ENCODE data around the gene NPTX2.

The NPTX2 gene

GRCh38 chr7:98617960-98618418 lies 904 bp downstream of the NPTX2 start:
- in situ Hi-C loops (cut with MboI; ENCODE audit: low sequenced_read_pairs) = no loop called here

GRCh38 chr7:98618786-98619185 lies 1.7 kb downstream of the NPTX2 start:
- in situ Hi-C loops (cut with MboI; ENCODE audit: low sequenced_read_pairs) = no loop called here

- in situ Hi-C loops (cut with MboI; ENCODE audit: low sequenced_read_pairs) = no loop called here
Measured at GRCh38 chr7:98619450-98620321, 2.6 kb downstream of the NPTX2 start.

- in situ Hi-C loops (cut with MboI; ENCODE audit: low sequenced_read_pairs) = no loop called here
Measured at GRCh38 chr7:98621573-98622482, 4.7 kb downstream of the NPTX2 start.

- in situ Hi-C loops (cut with MboI; ENCODE audit: low sequenced_read_pairs) = no loop called here
Measured at GRCh38 chr7:98622926-98623325, 5.8 kb downstream of the NPTX2 start.

GRCh38 chr7:98624846-98625420 lies 7.8 kb downstream of the NPTX2 start:
- in situ Hi-C loops (cut with MboI; ENCODE audit: low sequenced_read_pairs) = no loop called here

GRCh38 chr7:98626460-98627412 lies 9.7 kb downstream of the NPTX2 start:
- in situ Hi-C loops (cut with MboI; ENCODE audit: low sequenced_read_pairs) = no loop called here

- in situ Hi-C loops (cut with MboI; ENCODE audit: low sequenced_read_pairs) = no loop called here
Measured at GRCh38 chr7:98627413-98627790, 10.3 kb downstream of the NPTX2 start.

- in situ Hi-C loops (cut with MboI; ENCODE audit: low sequenced_read_pairs) = no loop called here
Measured at GRCh38 chr7:98628418-98628817, 11.3 kb downstream of the NPTX2 start.

GRCh38 chr7:98629001-98629431 lies 11.9 kb downstream of the NPTX2 start:
- in situ Hi-C loops (cut with MboI; ENCODE audit: low sequenced_read_pairs) = no loop called here

- in situ Hi-C loops (cut with MboI; ENCODE audit: low sequenced_read_pairs) = no loop called here
Measured at GRCh38 chr7:98630149-98630548, 13.1 kb downstream of the NPTX2 start.

GRCh38 chr7:98630770-98631169 lies 13.7 kb downstream of the NPTX2 start:
- in situ Hi-C loops (cut with MboI; ENCODE audit: low sequenced_read_pairs) = no loop called here

- in situ Hi-C loops (cut with MboI; ENCODE audit: low sequenced_read_pairs) = no loop called here
Measured at GRCh38 chr7:98638853-98639252, 21.8 kb downstream of the NPTX2 start.

GRCh38 chr7:98640375-98640774 lies 23.3 kb downstream of the NPTX2 start:
- in situ Hi-C loops (cut with MboI; ENCODE audit: low sequenced_read_pairs) = no loop called here

GRCh38 chr7:98641646-98642500 lies 24.8 kb downstream of the NPTX2 start:
- in situ Hi-C loops (cut with MboI; ENCODE audit: low sequenced_read_pairs) = no loop called here

- in situ Hi-C loops (cut with MboI; ENCODE audit: low sequenced_read_pairs) = no loop called here
Measured at GRCh38 chr7:98643236-98643985, 26.3 kb downstream of the NPTX2 start.

- in situ Hi-C loops (cut with MboI; ENCODE audit: low sequenced_read_pairs) = no loop called here
Measured at GRCh38 chr7:98646465-98646864, 29.4 kb downstream of the NPTX2 start.

GRCh38 chr7:98647326-98647725 lies 30.2 kb downstream of the NPTX2 start:
- in situ Hi-C loops (cut with MboI; ENCODE audit: low sequenced_read_pairs) = no loop called here

GRCh38 chr7:98651760-98652159 lies 34.7 kb downstream of the NPTX2 start:
- in situ Hi-C loops (cut with MboI; ENCODE audit: low sequenced_read_pairs) = no loop called here
